ENCODE measurements around the gene ERVK3-1. TPM values are rescaled to one million over a fixed set of nuclear protein-coding genes. Genes with fewer than 3 reads are reported as not detected.
A peak's percentile ranks its signal among the peaks of the same experiment; 100 is the strongest.

Gene ERVK3-1
- total and polyA plus RNA-seq, 2 of the 8 experiments (the other 6 are each of a cell fraction or from before 2014, with no cell fraction given), result 29.9 to 31.5 TPM

GRCh38 chr19:58278541-58279041, 26.6 kb upstream of the ERVK3-1 start, which contains the start of gene ZNF8:
Gene ZNF8, plus strand, starts transcription at chr19:58278955. Its CDS starts 127 bp downstream, at chr19:58279082.
- Histone ChIP-seq H4K5ac (ENCODE audit: insufficient read length, low read depth, low read length) (peak within 1 kb of the TSS; percentile 97), H3K4ac (replicated peaks; ENCODE audit: insufficient read length, low read depth, low read length) (peak within 1 kb of the TSS; percentile 81), H2BK5ac (ENCODE audit: low read depth, low read length) (peak within 1 kb of the TSS; percentile 96), H3K4me2 (ENCODE audit: insufficient read depth in 1 of 2, low read depth in 2 of 2, low read length in 2 of 2) (peak within 1 kb of the TSS; percentile 74 to 90), H3K27me3 (replicated peaks in 1 of 4; ENCODE audit: control insufficient read depth in 3 of 4, extremely low read depth in 1 of 4, insufficient read depth in 3 of 4, low read length in 3 of 4) (no peaks in the 10 kb centered on the region), H2BK15ac (ENCODE audit: low read length) (no peak within 1 kb of the TSS), H3K14ac (ENCODE audit: insufficient read length) (no peak within 1 kb of the TSS), H3K56ac (replicated peaks; ENCODE audit: insufficient read length, low read depth, low read length) (peak within 1 kb of the TSS; percentile 97), H2BK20ac (ENCODE audit: low read length) (no peak within 1 kb of the TSS), H4K91ac (replicated peaks; ENCODE audit: insufficient read length, low read length) (peak within 1 kb of the TSS; percentile 84), H3K79me2 (ENCODE audit: control insufficient read depth in 1 of 2, insufficient read depth in 2 of 2, low read length in 2 of 2) (peaks cover 27 to 52% of the 10 kb centered on the region in 2 experiments), H2BK12ac (ENCODE audit: low read depth, low read length) (peak within 1 kb of the TSS; percentile 68; the same call in 1 of the 2 replicates), H3K9ac (replicated peaks in 1 of 4; ENCODE audit: extremely low read depth in 1 of 4, low read depth in 3 of 4, low read length in 3 of 4) (peak within 1 kb of the TSS; percentile 89 to 97 (median 93)), H2AFZ (ENCODE audit: low read length) (peak within 1 kb of the TSS; percentile 37; the same call in 1 of the 2 replicates), H2BK120ac (replicated peaks; ENCODE audit: low read depth, low read length) (no peak within 1 kb of the TSS), H3K4me3 (ENCODE audit: extremely low read depth in 1 of 4, insufficient read depth in 2 of 4, low read depth in 3 of 4, low read length in 4 of 4) (peak within 1 kb of the TSS; percentile 86 to 97 (median 94)), H3K23me2 (ENCODE audit: low read depth, low read length) (peaks cover 6% of the 10 kb centered on the region), H3K27ac (ENCODE audit: low read depth, low read length) (peak within 1 kb of the TSS; percentile 83), H3K4me1 (replicated peaks in 1 of 4; ENCODE audit: control insufficient read depth in 3 of 4, insufficient read depth in 4 of 4, low read length in 3 of 4) (peaks cover 4 to 11% (median 6%) of the 10 kb centered on the region in 4 experiments; a peak in 6 of 7 replicates), H3K36me3 (ENCODE audit: control insufficient read depth in 2 of 4, insufficient read depth in 4 of 4, low read length in 3 of 4) (peaks cover 0 to 13% (median 2%) of the 10 kb centered on the region in 4 experiments; a peak in 3 of 8 replicates), H2AK5ac (ENCODE audit: low read depth, low read length) (no peak within 1 kb of the TSS; the same call in none of the 2 replicates), H3K18ac (ENCODE audit: extremely low read depth, low read length) (peak within 1 kb of the TSS; percentile 78), H3K9me3 (ENCODE audit: insufficient read depth in 2 of 2, low read depth in 1 of 2, low read length in 1 of 2) (no peaks in the 10 kb centered on the region), H3K23ac (ENCODE audit: insufficient read length) (no peak within 1 kb of the TSS), H4K20me1 (replicated peaks in 1 of 2; ENCODE audit: control insufficient read depth in 1 of 2, insufficient read depth in 2 of 2, low read length in 2 of 2) (peaks cover 9 to 17% of the 10 kb centered on the region in 2 experiments), H3K79me1 (ENCODE audit: low read depth, low read length) (peaks cover 15% of the 10 kb centered on the region), H4K8ac (ENCODE audit: extremely low read depth, insufficient read depth, low read length) (peak within 1 kb of the TSS; percentile 99)
- DNase-seq (ENCODE audit: low read depth in 1 of 2, low spot score in 2 of 2) (peak; percentile 96 to 97), FAIRE-seq (peak; percentile 77)
- WGBS, 2 experiments (ENCODE audit: extremely low coverage in 1 of 2, insufficient coverage in 1 of 2, insufficient read length in 1 of 2, insufficient replicate concordance in 2 of 2, low coverage in 1 of 2, low lambda C conversion rate in 2 of 2, missing lambda C conversion rate in 1 of 2), result 2% methylated on average over 42 of the region's 42 CpGs; no CpG with 5 or more reads in 1 of the 2 experiments
- ChIA-PET CTCF (ENCODE audit: partially characterized antibody) (interaction anchor here (0.6 to 0.7 kb wide), 2 partner anchors 32 to 1091 kb away, joined by 3 read pairs; no protein-coding TSS in a partner anchor), POLR2A (ENCODE audit: partially characterized antibody) (interaction anchor here (0.7 to 3.9 kb wide), 21 partner anchors 9 to 107 kb away, joined by 3 to 30 read pairs (median 5); partner anchors contain the start of genes ERVK3-1, ZNF274, ZNF544 and ZSCAN22)
- TF ChIP-seq RAD21 (IDR thresholded peaks at IDR 0.05 in 1 of 2, conservative IDR thresholded peaks at IDR 0.05 in 1 of 2; ENCODE audit: low read depth in 2 of 2, low read length in 2 of 2) (no peak), CHD1 (IDR thresholded peaks at IDR 0.05; ENCODE audit: low read depth, low read length) (no peak), ATF2 (IDR thresholded peaks at IDR 0.05; ENCODE audit: low read length) (0 out of 2 replicates have a peak, but pooled peaks have one; percentile 10), RFX5 (IDR thresholded peaks at IDR 0.05; ENCODE audit: borderline replicate concordance, low read depth, low read length) (0 out of 2 replicates have a peak, but pooled peaks have one; percentile 41), JUN (IDR thresholded peaks at IDR 0.05; ENCODE audit: low read depth, low read length) (no peak), POLR2A (IDR thresholded peaks at IDR 0.05; ENCODE audit: control extremely low read depth in 1 of 2, low read depth in 2 of 2, low read length in 2 of 2) (peak; percentile 81 to 92), RBBP5 (IDR thresholded peaks at IDR 0.05; ENCODE audit: borderline replicate concordance, low read depth, low read length) (0 out of 2 replicates have a peak, but pooled peaks have one; percentile 82)
